ENCODE results near the gene PRPF18. TPM values are rescaled to one million over a fixed set of nuclear protein-coding genes. Genes with fewer than 3 reads are reported as not detected.

Gene PRPF18
- total RNA-seq, 1 donor from 2014 or later, result 25.8 TPM

GRCh38 chr10:13604357-13605040 is 17.7 kb downstream of the PRPF18 start:
- Histone ChIP-seq H3K27ac (no peak overlapping the region), H3K27me3 (no peaks in the 10 kb centered on the region), H3K4me3 (no peak overlapping the region), H3K4me1 (no peaks in the 10 kb centered on the region), H3K9me3 (no peaks in the 10 kb centered on the region), H3K36me3 (peaks cover 0 to 30% of the 10 kb centered on the region in 2 donors)
- TF ChIP-seq CTCF (IDR thresholded peaks at IDR 0.05) (no peak), POLR2A (IDR thresholded peaks at IDR 0.05) (no peak), POLR2AphosphoS5 (IDR thresholded peaks at IDR 0.05; ENCODE audit: insufficient read depth in 1 of 2, low read depth in 1 of 2) (no peak)
- intact Hi-C loops (cut with DNase I), result no loop called here
- DNase-seq (ENCODE audit: extremely low spot score in 2 of 2), result no peak

- H3K4me1 ChIP-seq, result no peaks in the 10 kb centered on the region
- no peak for DNase-seq (ENCODE audit: extremely low spot score in 2 of 2)
- no peak overlapping the region for H3K4me3 ChIP-seq
- H3K27me3 ChIP-seq, result no peaks in the 10 kb centered on the region
- H3K36me3 ChIP-seq, result peaks cover 0 to 41% of the 10 kb centered on the region in 2 donors
- no peak overlapping the region for H3K27ac ChIP-seq
- intact Hi-C loops (cut with DNase I), result no loop called here
- no peak for TF ChIP-seq POLR2A (IDR thresholded peaks at IDR 0.05)
- TF ChIP-seq CTCF (IDR thresholded peaks at IDR 0.05), result no peak
- TF ChIP-seq POLR2AphosphoS5 (IDR thresholded peaks at IDR 0.05; ENCODE audit: insufficient read depth in 1 of 2, low read depth in 1 of 2), result no peak
- no peaks in the 10 kb centered on the region for H3K9me3 ChIP-seq
These were observed 21.6 kb downstream of the PRPF18 start for GRCh38 chr10:13608246-13608853.

- H3K27ac ChIP-seq, result no peak overlapping the region
- H3K9me3 ChIP-seq, result no peaks in the 10 kb centered on the region
- DNase-seq (ENCODE audit: extremely low spot score in 2 of 2), result no peak
- no peak overlapping the region for H3K4me3 ChIP-seq
- intact Hi-C loops (cut with DNase I), result loop anchor here (10.0 kb wide), 1 partner anchor 162 kb away; no protein-coding TSS in a partner anchor
- H3K36me3 ChIP-seq, result peaks cover 0 to 47% of the 10 kb centered on the region in 2 donors
- no peaks in the 10 kb centered on the region for H3K27me3 ChIP-seq
- no peak for TF ChIP-seq CTCF (IDR thresholded peaks at IDR 0.05)
- no peak for TF ChIP-seq POLR2A (IDR thresholded peaks at IDR 0.05)
- no peak for TF ChIP-seq POLR2AphosphoS5 (IDR thresholded peaks at IDR 0.05; ENCODE audit: insufficient read depth in 1 of 2, low read depth in 1 of 2)
- no peaks in the 10 kb centered on the region for H3K4me1 ChIP-seq
These were observed 26.0 kb downstream of the PRPF18 start for GRCh38 chr10:13612654-13613373.

- H3K27me3 ChIP-seq, result no peaks in the 10 kb centered on the region
- peaks cover 0 to 47% of the 10 kb centered on the region in 2 donors for H3K36me3 ChIP-seq
- no peaks in the 10 kb centered on the region for H3K4me1 ChIP-seq
- H3K9me3 ChIP-seq, result no peaks in the 10 kb centered on the region
- H3K4me3 ChIP-seq, result no peak overlapping the region
- TF ChIP-seq POLR2A (IDR thresholded peaks at IDR 0.05) (no peak), CTCF (IDR thresholded peaks at IDR 0.05) (peak in 2 of 3 experiments; percentile 24 to 28), POLR2AphosphoS5 (IDR thresholded peaks at IDR 0.05; ENCODE audit: insufficient read depth in 1 of 2, low read depth in 1 of 2) (no peak)
- intact Hi-C loops (cut with DNase I), result loop anchor here (10.0 kb wide), 1 partner anchor 161 kb away; no protein-coding TSS in a partner anchor
- no peak overlapping the region for H3K27ac ChIP-seq
- DNase-seq (ENCODE audit: extremely low spot score in 2 of 2), result no peak
These were observed 26.8 kb downstream of the PRPF18 start for GRCh38 chr10:13613519-13613918.

All from vagina (tissue), 2 donors.